Endothelial cell of umbilical vein (primary cell): ENCODE results near the gene PFDN4. TPM values are rescaled to one million over a fixed set of nuclear protein-coding genes. Genes with fewer than 3 reads are reported as not detected.

Source experiments
- BruUV-seq: library from RNA; stranded (reverse); fragments of 400-500 nt; replicated peaks from 2 replicates; lab custom pipeline; 2021; lab: Mats Ljungman, UMichigan
- CTCF ChIA-PET: fragments of 300-600, 350-600 bp; sonication (Branson Sonifier 250); formaldehyde crosslinking; loops from one replicate; lab custom pipeline; 2021; ENCODE audit warnings: antibody characterized with exemption, inconsistent platforms; lab: Charles Lee
- POLR2A ChIA-PET: fragments of 300-600, 350-600 bp; sonication (Branson Sonifier 250); formaldehyde crosslinking; loops from one replicate; lab custom pipeline; 2021; ENCODE audit warnings: antibody characterized with exemption, inconsistent platforms; lab: Charles Lee
- DNase-seq: peaks from one replicate; pipeline ENCODE4 v3.0.0-alpha.2; 2011; ENCODE audit warnings: low read depth, low spot score
- FAIRE-seq: peaks from 2 replicates; lab custom pipeline; 2011; peaks lifted over from hg19 to GRCh38; lab: Jason Lieb, UNC
- H2AFZ ChIP-seq: 2 replicates; pipeline ENCODE4 v1.6.0; 2012; ENCODE audit warnings: low read depth, low read length, control low read depth, inconsistent platforms
- H3K27ac ChIP-seq: 2 replicates; pipeline ENCODE4 v1.5.1; 2011; ENCODE audit warnings: low read depth, mild to moderate bottlenecking, control low read depth, low read length, moderate library complexity; ENCODE audit not compliant: insufficient read depth
- H3K27me3 ChIP-seq, 2 experiments: 2 replicates each; pipeline versions ENCODE4 v1.6.0 to v1.6.1; 2011; ENCODE audit warnings: low read length in 2 of 2, mixed read lengths in 1 of 2; ENCODE audit not compliant: control insufficient read depth in 2 of 2, insufficient read depth in 2 of 2
- H3K36me3 ChIP-seq, 2 experiments: 2 replicates in 1 of 2; 3 replicates in 1 of 2; pipeline ENCODE4 v1.5.1; 2011; ENCODE audit warnings: low read length in 2 of 2, mild to moderate bottlenecking in 1 of 2, moderate library complexity in 1 of 2; ENCODE audit not compliant: control insufficient read depth in 2 of 2, insufficient read depth in 2 of 2; ENCODE audit errors: extremely low read depth in 1 of 2
- H3K4me1 ChIP-seq: 3 replicates; pipeline ENCODE4 v1.5.1; 2011; ENCODE audit warnings: mild to moderate bottlenecking, low read length; ENCODE audit not compliant: control insufficient read depth, insufficient read depth; ENCODE audit errors: extremely low read depth
- H3K4me2 ChIP-seq: 2 replicates; pipeline ENCODE4 v1.6.1; 2011; ENCODE audit warnings: low read length, control low read depth, mixed read lengths; ENCODE audit not compliant: insufficient read depth
- H3K4me3 ChIP-seq, 3 experiments: fragments of 200-600 bp in 1 of 3; sonication (generic), shearing (Covaris generic) in 1 of 3; replicated peaks in 1 of 3; 2 replicates each; pipeline ENCODE4 v1.5.1; 2011 to 2016; ENCODE audit warnings: control low read depth in 3 of 3, low read length in 3 of 3, mild to moderate bottlenecking in 2 of 3, inconsistent platforms in 1 of 3, low read depth in 1 of 3, moderate library complexity in 1 of 3; ENCODE audit not compliant: insufficient read depth in 1 of 3
- H3K79me2 ChIP-seq: 2 replicates; pipeline ENCODE4 v1.6.0; 2012; ENCODE audit warnings: low read length, inconsistent platforms; ENCODE audit not compliant: control insufficient read depth, insufficient read depth
- H3K9ac ChIP-seq: replicated peaks from 2 replicates; pipeline ENCODE3; 2011; ENCODE audit warnings: low read length, control low read depth; ENCODE audit not compliant: insufficient read depth; ENCODE audit errors: extremely low read depth
- H3K9me1 ChIP-seq: replicated peaks from 3 replicates; pipeline ENCODE4 v1.6.0; 2011; ENCODE audit warnings: mild to moderate bottlenecking, low read length; ENCODE audit not compliant: control insufficient read depth, insufficient read depth; ENCODE audit errors: extremely low read depth
- H3K9me3 ChIP-seq: replicated peaks from 2 replicates; pipeline ENCODE4 v1.5.1; 2012; ENCODE audit warnings: low read length, inconsistent platforms; ENCODE audit not compliant: control insufficient read depth, insufficient read depth
- H4K20me1 ChIP-seq: replicated peaks from 2 replicates; pipeline ENCODE3; 2011; ENCODE audit warnings: mild to moderate bottlenecking, low read length; ENCODE audit not compliant: control insufficient read depth, insufficient read depth; ENCODE audit errors: extremely low read depth
- EZH2 ChIP-seq: IDR thresholded peaks from 2 replicates; pipeline ENCODE4 v1.6.1; 2012; ENCODE audit warnings: borderline replicate concordance, low read depth, mild to moderate bottlenecking, moderate library complexity, low read length, inconsistent platforms; ENCODE audit not compliant: severe bottlenecking
- GATA2 ChIP-seq: IDR thresholded peaks from 2 replicates; pipeline ENCODE4 v1.7.0; 2011; ENCODE audit warnings: low read depth, mild to moderate bottlenecking, moderate library complexity, mixed read lengths, low read length; ENCODE audit not compliant: insufficient read length, insufficient read depth
- JUN ChIP-seq: IDR thresholded peaks from 2 replicates; pipeline ENCODE4 v1.6.1; 2011; ENCODE audit warnings: borderline replicate concordance, low read depth; ENCODE audit not compliant: insufficient read length, insufficient read depth
- MYC ChIP-seq: IDR thresholded peaks from one replicate; pipeline ENCODE4 v1.6.1; 2011; ENCODE audit warnings: mild to moderate bottlenecking, low read depth, low read length
- POLR2AphosphoS5 ChIP-seq: IDR thresholded peaks from 2 replicates; pipeline ENCODE4 v1.6.1; 2012; ENCODE audit warnings: low read depth, mild to moderate bottlenecking, control low read depth, low read length, moderate library complexity; ENCODE audit not compliant: insufficient read depth
- dilution Hi-C: fragments of 300-500 bp; cut with MboI; formaldehyde crosslinking; loops from one replicate; pipeline ENCODE4 v1.15.0; 2019; ENCODE audit warnings: low sequenced_read_pairs; ENCODE audit not compliant: extremely low pct_ligation_motif_present
- intact Hi-C: fragments of 100-400 bp; cut with micrococcal nuclease; formaldehyde crosslinking; loops from one replicate; pipeline ENCODE4 v1.10.0; 2022
- polyA plus RNA-seq, 4 experiments: library from polyadenylated mRNA; depleted of rRNA in 3 of 4; stranded (reverse) in 3 of 4; unstranded in 1 of 4; fragments of >200 nt; gene quantifications; 2 replicates each; pipeline versions ENCODE4 v1.2.1 to v1.2.3, GENCODE V29; 2011 to 2012; ENCODE audit warnings: missing spikeins in 1 of 4
- total RNA-seq: library from RNA; stranded (reverse); gene quantifications from 2 replicates; pipeline ENCODE4 v1.2.3, GENCODE V29; 2021
- TF ChIP-seq, protein P1 (sequence below): IDR thresholded peaks from 2 replicates; pipeline ENCODE4 v1.6.1; 2011; ENCODE audit not compliant: insufficient read depth, insufficient read length
- TF ChIP-seq, protein P2 (sequence below), 2 donors: IDR thresholded peaks; 1 replicate in 1 of 2; 2 replicates in 1 of 2; pipeline ENCODE4 v1.5.1; 2011; ENCODE audit warnings: low read length in 2 of 2, mild to moderate bottlenecking in 2 of 2, moderate library complexity in 2 of 2, control low read depth in 1 of 2, inconsistent platforms in 1 of 2, low read depth in 1 of 2; ENCODE audit not compliant: insufficient read depth in 1 of 2; ENCODE audit errors: extremely low read depth in 1 of 2

Gene PFDN4
- total and polyA plus RNA-seq, 2 donors (not counting 3 experiments of a cell fraction or from before 2014, with no cell fraction given): 17.5 to 44.2 TPM

DNA sequence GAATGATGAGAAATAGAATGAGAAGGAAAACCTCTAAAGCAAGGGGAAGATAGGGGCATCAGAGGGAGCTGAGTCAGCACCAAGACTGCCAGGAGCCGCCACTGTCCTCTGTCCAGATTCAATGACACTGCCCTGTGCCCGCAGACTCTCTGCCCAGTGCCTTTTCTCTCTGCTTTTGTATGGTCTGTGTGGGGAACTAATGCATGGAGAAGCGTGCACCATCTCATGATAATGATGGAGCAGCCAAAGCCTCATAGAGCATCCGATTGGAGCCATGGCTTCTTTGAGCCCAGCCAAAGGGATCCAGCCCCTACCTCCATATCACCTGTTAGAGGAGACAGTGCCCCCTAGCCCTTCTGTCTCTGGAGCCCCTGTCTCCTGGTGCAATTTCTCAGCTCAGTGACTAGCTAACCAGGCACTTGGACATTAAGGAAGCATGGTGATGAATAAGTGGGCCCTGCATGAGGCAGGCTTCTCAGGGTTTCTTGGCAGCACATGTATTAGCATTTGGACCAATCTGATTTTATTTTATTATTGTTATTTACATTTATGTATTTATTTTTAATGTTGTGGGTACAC, 6.5 kb upstream of the PFDN4 start:
- no peak overlapping the region for H3K9ac ChIP-seq
- POLR2A ChIA-PET: no interaction called here

More for the DNA sequence above, 6.5 kb upstream of the PFDN4 start:
- H3K4me1 ChIP-seq: no peaks in the 10 kb centered on the region
- H3K4me3 ChIP-seq: no peak overlapping the region
- H3K27ac ChIP-seq: no peak overlapping the region
- CTCF ChIA-PET: interaction anchor here (0.6 to 7.4 kb wide), 3 partner anchors 97 to 736 kb away, joined by 3 to 116 read pairs (median 57); no protein-coding TSS in a partner anchor
- no peak for DNase-seq
- BruUV-seq: no TSS peak
- TF ChIP-seq, protein P1, sequence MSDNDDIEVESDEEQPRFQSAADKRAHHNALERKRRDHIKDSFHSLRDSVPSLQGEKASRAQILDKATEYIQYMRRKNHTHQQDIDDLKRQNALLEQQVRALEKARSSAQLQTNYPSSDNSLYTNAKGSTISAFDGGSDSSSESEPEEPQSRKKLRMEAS: no peak
- TF ChIP-seq MYC (no peak), EZH2 (no peak), JUN (no peak), GATA2 (no peak), POLR2AphosphoS5 (no peak)
- TF ChIP-seq, protein P2, sequence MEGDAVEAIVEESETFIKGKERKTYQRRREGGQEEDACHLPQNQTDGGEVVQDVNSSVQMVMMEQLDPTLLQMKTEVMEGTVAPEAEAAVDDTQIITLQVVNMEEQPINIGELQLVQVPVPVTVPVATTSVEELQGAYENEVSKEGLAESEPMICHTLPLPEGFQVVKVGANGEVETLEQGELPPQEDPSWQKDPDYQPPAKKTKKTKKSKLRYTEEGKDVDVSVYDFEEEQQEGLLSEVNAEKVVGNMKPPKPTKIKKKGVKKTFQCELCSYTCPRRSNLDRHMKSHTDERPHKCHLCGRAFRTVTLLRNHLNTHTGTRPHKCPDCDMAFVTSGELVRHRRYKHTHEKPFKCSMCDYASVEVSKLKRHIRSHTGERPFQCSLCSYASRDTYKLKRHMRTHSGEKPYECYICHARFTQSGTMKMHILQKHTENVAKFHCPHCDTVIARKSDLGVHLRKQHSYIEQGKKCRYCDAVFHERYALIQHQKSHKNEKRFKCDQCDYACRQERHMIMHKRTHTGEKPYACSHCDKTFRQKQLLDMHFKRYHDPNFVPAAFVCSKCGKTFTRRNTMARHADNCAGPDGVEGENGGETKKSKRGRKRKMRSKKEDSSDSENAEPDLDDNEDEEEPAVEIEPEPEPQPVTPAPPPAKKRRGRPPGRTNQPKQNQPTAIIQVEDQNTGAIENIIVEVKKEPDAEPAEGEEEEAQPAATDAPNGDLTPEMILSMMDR (IDR thresholded peaks at IDR 0.05; ENCODE audit: extremely low read depth in 1 of 2, insufficient read depth in 1 of 2, low read depth in 1 of 2, low read length in 2 of 2): no peak
- H3K9me3 ChIP-seq: no peaks in the 10 kb centered on the region
- no peak for FAIRE-seq
- H3K4me2 ChIP-seq: no peak overlapping the region
- intact Hi-C loops (no loop called here), dilution Hi-C loops (no loop called here)
- H3K27me3 ChIP-seq: no peaks in the 10 kb centered on the region
- no peaks in the 10 kb centered on the region for H4K20me1 ChIP-seq
- no peaks in the 10 kb centered on the region for H3K79me2 ChIP-seq
- no peak overlapping the region for H2AFZ ChIP-seq
- H3K9me1 ChIP-seq: no peaks in the 10 kb centered on the region
- no peaks in the 10 kb centered on the region for H3K36me3 ChIP-seq
